NAMALWA (cell line): ENCODE measurements around the gene CRTC2.
"Not testable (repeated sequence)": the region's sequence is repeated elsewhere in the genome, so short reads cannot be mapped to it uniquely, and the experiment has no call there.

Source experiments
- DNase-seq: peaks from one replicate; pipeline ENCODE4 v3.0.0-alpha.2; 2015; ENCODE audit warnings: low spot score

The CRTC2 gene

DNA sequence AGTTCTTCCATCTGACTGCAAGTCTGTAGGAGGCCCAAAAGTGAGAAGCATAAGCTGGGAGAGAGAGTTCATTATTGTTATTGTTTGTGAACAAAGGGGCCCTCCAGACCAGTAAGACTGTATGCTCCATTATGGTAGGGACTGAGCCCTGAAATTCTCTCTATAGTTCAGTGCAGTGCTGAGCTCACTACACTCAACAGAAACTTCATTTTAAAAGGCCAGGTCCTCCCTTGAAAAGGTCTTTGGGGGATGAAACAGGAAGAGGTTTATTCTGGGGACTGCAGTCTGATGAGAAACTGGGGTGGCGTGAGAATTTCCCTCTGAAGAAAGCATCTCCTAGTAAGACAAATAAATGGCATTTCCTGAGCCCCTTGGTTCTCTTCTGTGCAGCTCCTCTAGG, 30.2 kb downstream of the CRTC2 start:
- no peak for DNase-seq

DNA sequence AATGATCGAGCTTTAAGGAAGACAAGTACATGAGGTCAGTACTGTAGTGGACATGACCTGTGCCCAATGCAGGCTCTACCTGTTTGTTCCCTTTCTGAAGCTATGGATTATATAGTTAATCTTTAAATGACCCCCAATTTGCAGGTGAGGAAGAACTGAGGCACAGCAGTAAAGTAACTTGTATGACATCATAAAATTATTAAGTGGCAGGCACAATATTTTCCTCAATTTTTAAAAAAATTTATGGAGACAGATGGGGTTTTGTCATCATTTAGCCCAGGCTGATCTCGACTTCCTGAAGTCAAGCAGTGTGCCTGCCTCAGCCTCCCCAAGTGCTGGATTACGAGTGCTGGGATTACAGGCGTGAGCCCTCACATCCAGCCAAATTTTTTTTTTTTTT, 32.0 kb downstream of the CRTC2 start:
- DNase-seq = no peak

DNA sequence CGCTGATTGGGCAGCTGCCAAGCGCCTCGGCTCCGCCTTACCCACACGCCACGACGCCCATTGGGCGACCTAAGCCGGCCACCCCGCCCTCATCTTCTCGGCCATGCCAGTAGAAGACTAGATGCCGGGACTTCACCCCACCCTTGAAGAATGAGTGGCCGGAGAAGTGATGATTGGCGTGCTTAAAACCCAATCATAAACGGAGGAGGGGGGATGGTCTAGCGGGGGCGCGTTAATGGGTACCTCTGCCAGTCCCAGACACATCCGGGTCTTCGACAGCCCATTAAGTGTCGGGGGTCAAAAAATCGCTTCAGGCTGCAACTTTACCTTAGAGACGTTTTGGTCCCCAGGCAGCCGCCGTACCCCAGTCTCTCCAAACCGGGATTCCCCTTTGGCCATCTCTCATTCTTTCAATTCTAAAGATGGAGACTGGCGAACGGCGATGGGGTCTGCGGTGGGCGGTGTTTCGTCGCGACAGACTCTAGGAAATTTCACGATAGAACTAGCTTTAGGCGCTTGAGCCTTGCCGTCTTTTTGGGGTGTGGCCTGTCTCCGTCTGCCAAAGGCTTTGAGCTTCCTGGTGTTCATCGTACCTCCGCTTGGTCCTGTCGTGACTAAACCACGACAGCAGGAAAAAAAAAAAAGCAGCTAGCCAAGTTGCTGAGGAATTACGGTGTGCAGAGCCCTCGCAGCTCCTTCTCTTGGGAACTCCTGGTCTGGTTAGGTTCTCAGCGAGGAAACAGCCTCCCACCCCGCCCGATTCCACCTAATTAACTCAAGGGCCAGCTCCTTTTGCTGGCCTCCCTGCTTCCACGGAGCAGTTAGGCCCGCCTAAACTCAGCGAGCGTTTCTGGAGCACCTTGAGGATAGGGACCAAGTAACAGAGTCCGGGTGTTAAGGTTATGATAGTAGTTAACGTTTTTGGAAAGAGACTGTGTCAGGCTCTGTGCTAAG, 35.2 kb downstream of the CRTC2 start, which contains the start of gene GATAD2B:
TSS of gene GATAD2B (minus strand) at position 1 of the 954 bp plus-strand sequence. CDS start 94,625 bp downstream, outside the sequence.
- DNase-seq = peak; percentile 100

DNA sequence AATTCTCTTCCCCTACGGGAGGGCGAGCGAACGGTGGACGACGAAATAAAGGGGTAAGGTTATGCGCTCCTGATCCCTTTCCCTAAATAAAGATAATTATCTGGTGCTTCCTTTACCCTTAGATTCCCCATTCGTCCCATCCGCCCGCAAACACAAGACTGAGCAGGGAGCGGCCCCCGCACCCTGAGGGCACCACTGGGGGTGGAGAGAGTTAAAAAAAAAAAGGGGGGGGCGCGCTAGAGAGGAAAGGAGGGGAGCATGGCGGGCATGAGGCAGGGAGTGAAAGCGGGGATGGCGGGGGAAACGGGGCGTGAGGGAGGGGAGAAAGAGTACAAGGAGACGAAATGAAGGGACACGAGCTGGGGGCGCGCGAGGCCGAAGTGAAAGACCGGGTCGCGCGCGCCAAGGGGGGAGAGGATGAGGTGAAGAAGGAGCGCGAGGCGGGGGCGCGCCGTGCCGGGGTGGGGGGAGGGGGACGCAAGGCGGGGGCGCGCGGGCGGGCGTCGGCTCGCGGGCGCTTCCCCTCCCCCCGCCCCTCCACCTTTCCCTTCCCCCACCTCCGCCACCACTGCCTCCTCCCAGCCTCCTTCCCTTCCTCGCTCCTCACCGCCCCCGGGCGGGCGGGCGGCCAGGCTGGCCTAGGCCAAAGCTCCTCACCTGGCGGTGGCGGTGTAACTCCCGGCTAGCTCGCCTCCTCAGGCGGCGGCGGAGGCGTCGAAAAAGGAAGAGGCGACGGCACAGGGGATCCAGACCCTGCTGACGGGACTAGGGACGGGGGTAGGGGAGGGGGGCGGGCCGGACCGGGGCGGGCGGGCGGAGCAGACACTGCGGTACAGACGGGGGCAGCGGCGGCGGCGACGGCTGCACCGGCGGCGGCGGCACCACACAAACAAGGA, 36.1 kb downstream of the CRTC2 start:
- DNase-seq = no peak

DNA sequence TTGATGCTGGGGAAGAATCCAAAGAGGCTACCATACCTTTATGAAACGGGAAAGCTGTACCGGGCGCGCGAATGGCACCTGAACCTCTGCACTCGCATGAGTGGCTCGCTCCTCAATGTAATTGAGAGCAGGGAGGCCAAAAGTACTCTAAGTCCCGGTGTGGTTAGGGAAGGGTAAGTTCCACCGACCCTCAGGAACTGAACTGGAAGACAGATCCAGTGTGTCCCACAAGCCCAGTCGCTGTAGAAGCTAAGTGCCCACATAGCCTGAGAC, 36.7 kb downstream of the CRTC2 start:
- DNase-seq = peak; percentile 61

DNA sequence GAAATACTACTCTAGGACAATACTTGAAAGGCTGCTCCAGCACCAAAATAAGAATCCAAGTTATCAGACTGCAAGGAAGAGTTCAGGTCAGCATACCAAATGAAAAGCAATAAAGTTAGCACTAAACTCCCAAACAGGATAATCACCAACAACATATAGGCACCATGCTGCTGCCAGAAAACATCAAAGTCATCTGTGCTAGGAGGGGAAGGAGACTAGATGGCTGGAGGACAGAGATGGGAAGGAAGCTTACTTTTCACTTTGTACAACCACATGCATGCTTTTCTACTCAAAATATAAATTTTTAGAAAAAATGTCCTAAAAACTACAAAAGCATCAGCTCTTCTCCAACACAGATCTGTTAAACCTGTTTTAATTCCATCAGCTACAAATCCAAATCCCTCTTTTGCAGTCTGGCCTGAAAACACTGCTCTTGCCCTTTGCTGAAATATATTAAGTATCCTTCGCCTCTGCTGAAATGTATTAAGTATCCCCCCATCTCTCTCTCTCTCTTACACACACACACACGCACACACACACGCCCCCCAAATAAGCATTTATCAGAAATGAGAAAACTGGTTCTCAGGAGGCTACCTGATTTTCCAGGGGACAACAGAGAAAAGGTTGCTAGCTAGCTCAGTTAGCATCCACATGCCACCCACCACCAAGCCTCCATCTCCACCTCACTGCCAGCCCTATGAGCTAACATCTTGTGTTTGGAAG, 37.2 kb downstream of the CRTC2 start:
- DNase-seq = peak; percentile 32

DNA sequence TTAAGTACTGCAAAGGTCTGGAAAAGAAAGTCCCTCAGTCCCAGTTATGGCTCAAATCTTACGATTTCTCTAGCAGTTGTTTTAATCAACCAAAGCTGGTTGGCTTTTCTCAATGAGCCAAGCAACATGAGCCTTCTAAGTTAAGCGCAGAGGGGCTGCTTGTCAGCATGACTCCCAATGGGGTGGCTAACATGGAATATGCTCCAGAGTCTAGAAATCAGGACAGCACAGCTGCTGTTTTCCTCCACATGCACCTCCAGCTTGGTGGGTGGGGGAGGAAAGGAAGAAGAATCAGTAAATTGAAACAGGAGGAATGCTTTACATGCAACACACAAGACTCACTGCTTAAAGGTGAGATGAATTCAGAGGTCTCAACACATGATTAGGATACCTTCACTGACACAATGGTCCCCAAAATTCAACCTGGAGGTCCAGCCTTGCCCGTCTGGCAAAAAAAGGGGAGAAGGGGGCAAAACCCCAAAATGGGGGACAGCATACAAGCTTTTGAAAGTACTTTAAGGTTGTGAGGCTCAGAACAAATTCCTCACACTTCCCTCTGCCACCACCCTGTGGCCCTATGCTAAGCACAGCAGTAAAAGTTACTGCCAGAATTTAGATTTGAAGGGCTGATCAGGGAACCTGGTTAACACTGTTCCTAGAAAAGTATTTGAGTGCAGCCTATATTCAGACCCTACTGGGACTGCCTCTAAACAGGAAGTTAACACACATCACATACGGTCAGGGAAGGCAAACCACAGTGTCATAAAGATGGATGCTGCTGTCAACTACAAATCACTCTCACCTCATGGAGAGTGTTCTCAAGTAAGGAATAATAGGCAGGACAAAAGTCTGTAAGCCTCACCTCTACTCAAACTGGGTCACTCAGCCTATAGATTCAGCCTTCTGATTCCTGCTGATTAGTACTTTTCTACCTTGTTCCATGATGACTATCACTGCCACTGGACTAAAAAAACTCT, 38.2 kb downstream of the CRTC2 start:
- peak; percentile 64 for DNase-seq

DNA sequence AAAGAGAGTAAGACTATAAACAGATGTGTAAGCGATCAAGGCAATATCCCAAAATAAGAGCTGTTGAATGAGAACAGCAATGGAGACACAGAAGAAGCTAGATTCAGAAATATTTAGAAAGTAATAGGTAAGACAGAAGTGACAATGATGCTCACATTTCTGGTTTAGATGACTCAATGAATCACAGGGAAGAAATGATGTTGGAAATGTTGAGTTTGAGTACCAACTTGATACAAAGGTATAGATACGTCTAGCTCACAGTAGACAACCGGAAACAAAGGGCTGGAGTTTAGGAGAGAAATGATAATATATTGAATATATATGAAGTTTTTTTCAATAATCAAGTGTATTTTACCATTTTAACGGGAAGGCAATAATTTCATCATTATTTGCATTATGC, 42.1 kb downstream of the CRTC2 start:
- DNase-seq = no peak

DNA sequence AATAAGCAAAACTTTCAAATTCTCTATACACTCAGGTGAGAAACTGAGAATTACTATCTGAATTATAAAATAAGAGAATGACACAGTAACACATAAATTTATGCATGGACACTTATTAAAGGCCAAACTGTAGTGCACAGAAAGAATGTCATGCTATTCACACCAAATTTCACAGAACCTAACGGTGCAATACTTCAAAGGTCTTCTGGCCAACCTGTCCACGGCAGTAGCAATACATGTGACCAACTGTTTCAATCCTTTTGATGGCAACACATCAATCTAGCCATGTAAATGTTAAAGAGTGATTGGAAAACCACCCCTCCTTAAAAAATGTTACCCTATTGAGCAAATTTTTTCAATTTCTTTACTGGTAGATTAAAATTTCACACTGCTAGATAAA, 46.1 kb downstream of the CRTC2 start:
- no peak for DNase-seq

DNA sequence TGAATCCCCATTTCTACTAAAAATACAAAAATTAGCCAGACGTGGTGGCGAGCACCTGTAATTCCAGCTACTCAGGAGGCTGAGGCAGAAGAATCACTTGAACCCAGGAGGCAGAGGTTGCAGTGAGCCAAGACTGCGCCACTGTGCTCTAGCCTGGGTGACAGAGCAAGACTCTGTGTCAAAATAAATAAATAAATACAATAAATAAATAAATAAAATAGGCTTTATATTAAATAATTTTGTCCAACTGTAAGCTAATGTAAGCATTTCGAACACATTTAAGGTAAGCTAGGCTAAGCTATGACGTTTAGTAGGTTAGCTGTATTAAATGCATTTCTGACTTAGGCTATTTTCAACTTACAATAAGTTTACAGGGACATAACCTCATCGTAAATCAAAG, 47.9 kb downstream of the CRTC2 start:
- DNase-seq = not testable (repeated sequence)

DNA sequence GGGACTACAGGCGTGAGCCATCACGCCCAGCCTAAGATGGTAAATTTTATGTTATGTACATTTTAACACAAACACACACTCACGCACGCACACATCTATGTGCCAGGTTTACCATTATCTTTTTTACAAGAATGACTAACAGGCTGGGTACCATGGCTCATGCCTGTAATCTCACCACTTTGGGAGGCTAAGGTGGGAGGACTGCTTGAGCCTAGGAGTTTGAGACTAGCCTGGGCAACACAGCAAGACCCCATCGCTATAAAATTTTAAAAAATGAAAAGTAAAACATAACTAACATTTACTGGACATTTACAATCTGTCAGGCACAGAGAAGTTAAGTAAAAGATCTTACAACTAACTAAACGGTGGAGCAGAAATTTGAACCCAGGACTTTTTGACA, 50.3 kb downstream of the CRTC2 start:
- no peak for DNase-seq

DNA sequence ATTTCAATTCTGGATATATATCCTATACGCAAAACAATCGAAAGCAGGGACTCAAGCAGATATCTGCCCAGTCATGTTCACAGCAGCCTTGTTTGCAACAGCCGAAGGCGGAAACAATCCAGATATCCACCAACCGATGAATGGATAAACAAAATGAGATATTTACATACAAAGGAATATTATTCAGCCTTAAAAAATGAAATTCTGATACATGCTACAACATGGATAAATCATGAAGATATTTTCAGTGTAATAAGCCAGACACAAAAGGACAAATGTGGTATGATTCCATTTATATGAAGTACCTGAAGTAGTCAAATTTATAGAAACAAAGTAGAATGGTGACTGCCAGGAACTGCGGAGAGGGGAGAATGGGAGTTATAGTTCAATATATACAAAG, 51.3 kb downstream of the CRTC2 start:
- DNase-seq = no peak

DNA sequence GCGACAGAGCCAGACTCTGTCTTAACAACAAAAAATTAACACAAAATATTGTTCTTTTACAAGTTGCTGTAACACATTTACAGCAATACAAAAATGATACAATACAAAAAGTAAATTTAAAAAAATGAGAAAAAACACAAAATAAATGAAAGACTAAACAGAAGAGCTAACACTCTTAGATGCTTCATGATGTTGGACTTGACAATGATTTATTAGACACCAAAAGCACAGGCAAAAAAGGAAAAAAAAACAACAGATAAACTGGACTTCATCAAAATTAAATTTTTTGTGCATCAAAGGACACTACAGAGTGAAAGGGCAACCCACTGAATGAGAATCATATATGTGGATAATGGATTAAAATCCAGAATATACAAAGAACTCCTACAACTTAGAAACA, 52.0 kb downstream of the CRTC2 start:
- DNase-seq = no peak

DNA sequence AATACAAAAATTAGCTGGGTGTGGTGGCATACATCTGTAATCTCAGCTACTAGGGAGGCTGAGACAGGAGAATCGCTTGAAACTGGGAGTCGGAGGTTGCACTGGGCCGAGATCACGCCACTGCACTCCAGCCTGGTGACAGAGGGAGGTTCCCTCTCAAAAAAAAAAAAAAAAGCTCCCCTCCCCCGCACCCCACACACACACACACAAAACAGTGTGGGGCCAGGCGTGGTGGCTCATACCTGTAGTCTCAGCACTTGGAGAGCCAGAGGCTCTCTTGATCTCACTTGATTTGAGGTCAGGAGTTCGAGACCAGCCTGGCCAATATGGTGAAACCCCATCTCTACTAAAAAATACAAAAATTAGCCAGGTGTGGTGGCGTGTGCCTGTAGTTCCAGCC, 52.5 kb downstream of the CRTC2 start:
- not testable (repeated sequence) for DNase-seq

DNA sequence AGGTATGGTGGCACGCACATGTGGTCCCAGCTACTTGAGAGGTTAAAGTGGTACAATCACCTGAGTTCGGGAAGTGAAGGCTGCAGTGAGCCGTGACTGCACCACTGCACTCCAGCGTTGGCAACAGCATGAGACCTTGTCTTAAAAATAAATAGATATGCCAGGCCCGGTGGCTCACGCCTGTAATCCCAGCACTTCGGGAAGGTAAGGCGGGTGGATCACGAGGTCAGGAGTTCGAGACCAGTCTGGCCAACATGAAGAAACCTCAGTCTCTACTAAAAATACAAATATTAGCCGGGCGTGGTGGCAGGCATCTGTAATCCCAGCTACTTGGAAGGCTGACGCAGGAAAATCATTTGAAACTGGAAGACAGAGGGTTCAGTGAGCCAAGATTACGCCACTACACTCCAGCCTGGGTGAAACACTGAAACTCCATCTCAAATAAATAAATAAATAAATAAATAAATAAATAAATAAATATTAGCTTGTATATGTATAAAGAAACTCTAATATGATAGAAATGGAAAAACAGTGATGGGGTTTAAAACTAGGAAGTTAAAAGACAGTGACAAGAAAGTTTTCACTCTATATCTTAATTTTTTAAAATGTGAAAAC, 54.5 kb downstream of the CRTC2 start:
- DNase-seq = no peak

DNA sequence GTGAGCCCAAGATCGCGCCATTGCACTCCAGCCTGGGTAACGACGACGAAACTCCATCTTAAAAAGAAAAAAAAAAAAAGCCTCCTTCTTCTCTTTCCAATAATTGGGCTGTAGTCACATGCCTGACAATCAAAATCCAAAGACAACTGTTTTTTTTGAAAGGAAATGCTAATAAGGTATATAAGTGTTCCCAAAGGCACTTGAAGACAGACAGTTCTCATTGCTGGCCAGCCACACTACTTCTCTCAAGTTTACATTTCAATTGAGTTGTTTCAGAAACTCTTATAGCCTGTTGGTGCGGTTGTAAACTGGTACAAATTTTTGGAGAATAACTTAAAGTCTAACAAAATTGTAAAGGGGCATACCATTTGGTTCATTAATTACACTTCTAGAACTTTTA, 58.9 kb downstream of the CRTC2 start:
- no peak for DNase-seq
